Spleen (tissue), 7 donors: Measurements from ENCODE around the gene VTCN1.
"Not testable (repeated sequence)": the region's sequence is repeated elsewhere in the genome, so short reads cannot be mapped to it uniquely, and the experiment has no call there.

Source experiments
- CTCF ChIP-seq, 11 experiments: fragments of 200-600 bp in 7 of 11; fragments of 450-650 bp in 4 of 11; sonication (generic) in 4 of 11; IDR thresholded peaks in 8 of 11; conservative IDR thresholded peaks in 3 of 11; 1 replicate in 7 of 11; 2 replicates in 4 of 11; pipeline versions ENCODE4 v1.4.0 to v1.8.0; 2016 to 2021; ENCODE audit warnings: antibody characterized with exemption in 11 of 11, inconsistent platforms in 4 of 11, mild to moderate bottlenecking in 1 of 11
- POLR2AphosphoS5 ChIP-seq, 3 donors: sonication (generic); formaldehyde crosslinking; IDR thresholded peaks; one replicate each; pipeline ENCODE4 v1.5.1; 2017; ENCODE audit warnings: antibody characterized with exemption in 3 of 3
- donor health status: DM: no; HTN: no; CAD: no; lungs with moderate emphysema.
- donor health status: DM: no; HTN: no; CAD: no.
- donor health status: DM: no; HTN: no; CAD: no.

GRCh38 chr1:117151305-117151704 lies 59.4 kb downstream of the VTCN1 start:
- TF ChIP-seq CTCF (IDR thresholded peaks at IDR 0.05 in 8 of 11, conservative IDR thresholded peaks at IDR 0.05 in 3 of 11); POLR2AphosphoS5 (IDR thresholded peaks at IDR 0.05): not testable (repeated sequence)
